ENCODE data around the gene PRKD1. TPM values are rescaled to one million over a fixed set of nuclear protein-coding genes. Genes with fewer than 3 reads are reported as not detected.
"Not testable (repeated sequence)": the region's sequence is repeated elsewhere in the genome, so short reads cannot be mapped to it uniquely, and the experiment has no call there.

PRKD1 gene
- total and polyA plus RNA-seq, 11 donors = 0.99 to 8.8 (median 3.6) TPM

DNA sequence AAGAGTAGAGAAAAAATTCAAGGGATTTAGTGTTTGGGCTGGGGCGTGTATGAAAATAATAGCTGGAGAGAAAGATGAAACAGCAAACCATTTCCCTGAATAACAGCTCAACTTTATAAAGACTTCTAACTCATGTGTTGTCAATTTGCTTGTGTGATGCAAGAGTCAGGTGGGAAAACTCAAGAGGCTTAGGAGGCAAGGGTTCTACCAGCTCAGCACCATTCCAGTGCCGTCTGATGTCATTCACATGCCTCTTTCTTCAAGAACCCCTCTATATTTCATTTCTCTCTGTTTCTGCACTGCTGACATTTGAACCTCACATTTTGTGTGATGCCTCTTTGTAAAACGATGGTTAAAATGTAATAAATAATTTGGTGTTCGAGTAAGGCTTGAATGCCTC lies 192.2 kb downstream of the PRKD1 start:
- no peak for DNase-seq
- peaks cover 0 to 25% (median 0%) of the 10 kb centered on the region in 12 donors for H3K4me1 ChIP-seq
- peak overlapping the region in 1 of 12 donors; percentile 63 for H3K27ac ChIP-seq
- no peak overlapping the region for H3K4me3 ChIP-seq
- 93 to 97% (median 96%) methylated on average over 4 of the region's 4 CpGs for WGBS, 4 donors
- H3K9me3 ChIP-seq = no peaks in the 10 kb centered on the region
- no peaks in the 10 kb centered on the region for H3K36me3 ChIP-seq
- no peak for TF ChIP-seq POLR2A (IDR thresholded peaks at IDR 0.05)
- TF ChIP-seq, protein P1, sequence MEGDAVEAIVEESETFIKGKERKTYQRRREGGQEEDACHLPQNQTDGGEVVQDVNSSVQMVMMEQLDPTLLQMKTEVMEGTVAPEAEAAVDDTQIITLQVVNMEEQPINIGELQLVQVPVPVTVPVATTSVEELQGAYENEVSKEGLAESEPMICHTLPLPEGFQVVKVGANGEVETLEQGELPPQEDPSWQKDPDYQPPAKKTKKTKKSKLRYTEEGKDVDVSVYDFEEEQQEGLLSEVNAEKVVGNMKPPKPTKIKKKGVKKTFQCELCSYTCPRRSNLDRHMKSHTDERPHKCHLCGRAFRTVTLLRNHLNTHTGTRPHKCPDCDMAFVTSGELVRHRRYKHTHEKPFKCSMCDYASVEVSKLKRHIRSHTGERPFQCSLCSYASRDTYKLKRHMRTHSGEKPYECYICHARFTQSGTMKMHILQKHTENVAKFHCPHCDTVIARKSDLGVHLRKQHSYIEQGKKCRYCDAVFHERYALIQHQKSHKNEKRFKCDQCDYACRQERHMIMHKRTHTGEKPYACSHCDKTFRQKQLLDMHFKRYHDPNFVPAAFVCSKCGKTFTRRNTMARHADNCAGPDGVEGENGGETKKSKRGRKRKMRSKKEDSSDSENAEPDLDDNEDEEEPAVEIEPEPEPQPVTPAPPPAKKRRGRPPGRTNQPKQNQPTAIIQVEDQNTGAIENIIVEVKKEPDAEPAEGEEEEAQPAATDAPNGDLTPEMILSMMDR (IDR thresholded peaks at IDR 0.05) = no peak
- H3K27me3 ChIP-seq = no peaks in the 10 kb centered on the region
- ATAC-seq = no peak
- intact Hi-C loops (cut with DNase I) = no loop called here

DNA sequence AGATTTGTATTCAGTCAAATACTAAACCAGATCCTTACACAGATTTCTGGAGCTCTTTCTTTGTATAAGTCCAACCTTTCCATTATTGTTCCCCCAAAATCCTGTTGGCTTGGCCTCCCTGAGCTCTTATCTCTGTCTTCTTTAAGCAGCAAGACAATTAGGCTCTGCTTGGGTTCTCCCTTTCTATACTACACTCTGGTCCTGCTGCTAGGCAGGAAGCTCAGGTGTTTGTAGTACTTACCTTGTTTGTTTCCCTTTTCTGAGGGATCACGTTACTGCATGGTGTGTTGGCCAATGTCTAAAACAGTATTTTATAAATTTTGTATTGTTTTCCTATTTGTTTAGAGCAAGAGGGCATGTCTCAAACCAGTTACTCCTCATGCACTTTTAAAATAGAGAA lies 192.9 kb downstream of the PRKD1 start:
- DNase-seq (no peak), ATAC-seq (no peak)
- Histone ChIP-seq H3K27ac (no peak overlapping the region), H3K36me3 (no peaks in the 10 kb centered on the region), H3K4me1 (peaks cover 0 to 24% (median 0%) of the 10 kb centered on the region in 12 donors), H3K4me3 (no peak overlapping the region), H3K9me3 (no peaks in the 10 kb centered on the region), H3K27me3 (no peaks in the 10 kb centered on the region)
- intact Hi-C loops (cut with DNase I) = no loop called here
- WGBS, 4 donors = 65 to 98% (median 94%) methylated on average over 1 of the region's 1 CpG
- TF ChIP-seq, protein P1 (IDR thresholded peaks at IDR 0.05) = no peak
- TF ChIP-seq POLR2A (IDR thresholded peaks at IDR 0.05) = no peak

DNA sequence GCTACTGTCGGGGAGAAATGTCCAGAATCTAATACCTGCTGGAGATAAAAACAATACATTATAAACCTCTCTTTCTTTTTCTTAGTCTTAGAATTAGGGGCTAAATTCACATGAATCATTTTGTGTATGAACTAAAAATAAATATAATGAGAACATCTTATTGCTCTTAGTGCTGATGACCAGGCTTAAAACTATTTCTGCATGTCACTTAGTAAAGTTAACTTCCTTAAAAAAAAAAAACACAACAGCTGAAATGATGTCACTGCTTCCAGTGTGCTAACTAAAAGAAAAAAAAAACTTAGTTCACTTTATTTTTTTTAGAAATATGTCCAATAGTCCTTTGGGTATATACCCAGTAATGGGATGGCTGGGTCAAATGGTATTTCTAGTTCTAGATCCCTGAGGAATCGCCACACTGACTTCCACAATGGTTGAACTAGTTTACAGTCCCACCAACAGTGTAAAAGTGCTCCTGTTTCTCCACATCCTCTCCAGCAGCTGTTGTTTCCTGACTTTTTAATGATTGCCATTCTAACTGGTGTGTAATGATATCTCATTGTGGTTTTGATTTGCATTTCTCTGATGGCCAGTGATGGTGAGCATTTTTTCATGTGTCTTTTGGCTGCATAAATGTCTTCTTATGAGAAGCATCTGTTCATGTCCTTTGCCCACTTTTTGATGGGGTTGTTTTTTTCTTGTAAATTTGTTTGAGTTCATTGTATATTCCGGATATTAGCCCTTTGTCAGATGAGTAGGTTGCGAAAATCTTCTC lies 200.9 kb downstream of the PRKD1 start:
- peaks cover 0 to 17% (median 9%) of the 10 kb centered on the region in 12 donors for H3K4me1 ChIP-seq
- peak overlapping the region in 3 of 12 donors; percentile 11 to 51 (median 27) for H3K27ac ChIP-seq
- not testable (repeated sequence) for H3K36me3 ChIP-seq, H3K4me3 ChIP-seq, H3K9me3 ChIP-seq, DNase-seq, H3K27me3 ChIP-seq
- intact Hi-C loops (cut with DNase I) = loop anchor here in 2 of 10 donors (10.0 kb wide), 2 partner anchors 198 to 278 kb away; partner anchors contain the start of gene PRKD1 (in 1 of the 2)
- 74 to 86% (median 78%) methylated on average over 4 of the region's 4 CpGs for WGBS, 4 donors
- ATAC-seq = peak in 2 of 4 donors; percentile 45 to 80

DNA sequence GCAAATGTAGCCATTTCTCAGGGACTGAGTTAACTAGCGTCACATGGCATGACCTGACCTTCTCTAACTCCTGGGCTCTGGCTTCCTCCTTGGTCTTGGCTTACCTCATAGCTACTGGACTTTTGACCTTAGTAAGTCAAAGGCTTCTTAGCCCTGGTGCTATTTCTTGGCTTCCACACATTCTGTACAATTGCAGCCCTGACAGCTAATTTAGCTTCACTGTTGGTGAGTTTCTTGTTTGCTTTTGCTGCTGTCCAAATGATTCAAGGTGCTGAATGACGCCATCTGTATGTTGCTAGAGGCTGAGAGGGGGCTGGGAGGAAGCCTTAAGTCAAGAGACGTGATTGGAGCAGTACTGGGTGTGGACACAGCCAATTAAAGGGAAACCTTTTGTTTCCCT lies 202.7 kb downstream of the PRKD1 start:
- 69 to 79% (median 76%) methylated on average over 3 of the region's 3 CpGs for WGBS, 4 donors
- H3K27me3 ChIP-seq = no peaks in the 10 kb centered on the region
- peaks cover 0 to 17% (median 10%) of the 10 kb centered on the region in 12 donors for H3K4me1 ChIP-seq
- intact Hi-C loops (cut with DNase I) = loop anchor here in 2 of 10 donors (10.0 kb wide), 2 partner anchors 200 to 280 kb away; partner anchors contain the start of gene PRKD1 (in 1 of the 2)
- no peaks in the 10 kb centered on the region for H3K9me3 ChIP-seq
- no peak for TF ChIP-seq POLR2A (IDR thresholded peaks at IDR 0.05)
- TF ChIP-seq, protein P1 (IDR thresholded peaks at IDR 0.05) = no peak
- H3K4me3 ChIP-seq = no peak overlapping the region
- no peak overlapping the region for H3K27ac ChIP-seq
- DNase-seq (no peak), ATAC-seq (peak in 1 of 4 donors; percentile 29)
- no peaks in the 10 kb centered on the region for H3K36me3 ChIP-seq
